Astrocyte of the cerebellum (primary cell): ENCODE measurements around the gene SLC1A4.
A peak's percentile ranks its signal among the peaks of the same experiment; 100 is the strongest.

Source experiments
- DNase-seq: peaks from one replicate; pipeline ENCODE4 v3.0.0-alpha.2; 2011; ENCODE audit warnings: low read depth
- H3K4me3 ChIP-seq: 2 replicates; pipeline ENCODE4 v1.5.1; 2011; ENCODE audit warnings: mild to moderate bottlenecking, low read depth, low read length, moderate library complexity
- in situ Hi-C: cut with HindIII; loops from 2 replicates; pipeline ENCODE4 v1.10.0; 2017; ENCODE audit warnings: low sequenced_read_pairs
- TF ChIP-seq, protein P1 (sequence below): IDR thresholded peaks from 2 replicates; pipeline ENCODE4 v1.5.1; 2012; ENCODE audit warnings: low read length, low read depth, moderate library complexity, mild to moderate bottlenecking; ENCODE audit errors: missing control alignments

The SLC1A4 gene

GRCh38 chr2:65054749-65055421 is 65.7 kb downstream of the SLC1A4 start:
- in situ Hi-C loops = no loop called here
- TF ChIP-seq, protein P1, sequence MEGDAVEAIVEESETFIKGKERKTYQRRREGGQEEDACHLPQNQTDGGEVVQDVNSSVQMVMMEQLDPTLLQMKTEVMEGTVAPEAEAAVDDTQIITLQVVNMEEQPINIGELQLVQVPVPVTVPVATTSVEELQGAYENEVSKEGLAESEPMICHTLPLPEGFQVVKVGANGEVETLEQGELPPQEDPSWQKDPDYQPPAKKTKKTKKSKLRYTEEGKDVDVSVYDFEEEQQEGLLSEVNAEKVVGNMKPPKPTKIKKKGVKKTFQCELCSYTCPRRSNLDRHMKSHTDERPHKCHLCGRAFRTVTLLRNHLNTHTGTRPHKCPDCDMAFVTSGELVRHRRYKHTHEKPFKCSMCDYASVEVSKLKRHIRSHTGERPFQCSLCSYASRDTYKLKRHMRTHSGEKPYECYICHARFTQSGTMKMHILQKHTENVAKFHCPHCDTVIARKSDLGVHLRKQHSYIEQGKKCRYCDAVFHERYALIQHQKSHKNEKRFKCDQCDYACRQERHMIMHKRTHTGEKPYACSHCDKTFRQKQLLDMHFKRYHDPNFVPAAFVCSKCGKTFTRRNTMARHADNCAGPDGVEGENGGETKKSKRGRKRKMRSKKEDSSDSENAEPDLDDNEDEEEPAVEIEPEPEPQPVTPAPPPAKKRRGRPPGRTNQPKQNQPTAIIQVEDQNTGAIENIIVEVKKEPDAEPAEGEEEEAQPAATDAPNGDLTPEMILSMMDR = no peak
- DNase-seq = no peak
- no peak overlapping the region for H3K4me3 ChIP-seq

- H3K4me3 ChIP-seq = peak overlapping the region; percentile 71
- in situ Hi-C loops = no loop called here
- no peak for DNase-seq
- TF ChIP-seq, protein P1 = no peak
Measured at GRCh38 chr2:65055422-65056214, 66.4 kb downstream of the SLC1A4 start.

GRCh38 chr2:65056215-65057053 is 67.2 kb downstream of the SLC1A4 start, which contains the start of gene CEP68:
CEP68 (plus strand) TSS chr2:65056416; CDS start chr2:65069445, 13,029 bp downstream.
- TF ChIP-seq, protein P1 = no peak
- peak; percentile 90 for DNase-seq
- H3K4me3 ChIP-seq = peak within 1 kb of the TSS; percentile 71
- in situ Hi-C loops = no loop called here

DNA sequence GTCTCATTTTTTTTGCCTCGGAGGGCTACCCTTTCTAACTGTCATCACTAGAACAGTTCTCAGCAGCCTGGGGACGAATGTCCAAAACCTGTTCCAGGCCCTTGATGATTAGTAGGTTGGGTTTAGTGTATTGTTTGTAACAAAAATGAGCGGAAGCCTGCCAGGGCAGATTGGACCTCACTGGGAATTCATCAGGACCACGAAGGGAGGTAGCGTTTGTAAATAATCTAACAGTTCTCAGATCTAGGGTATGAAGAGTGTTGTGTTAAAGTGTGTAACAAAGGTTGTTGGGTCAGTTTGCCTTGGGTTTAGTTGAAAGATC is 67.8 kb downstream of the SLC1A4 start:
- in situ Hi-C loops = no loop called here
- peak overlapping the region; percentile 71 for H3K4me3 ChIP-seq
- TF ChIP-seq, protein P1 = no peak
- no peak for DNase-seq

- DNase-seq = peak; percentile 41
- TF ChIP-seq, protein P1 = no peak
- in situ Hi-C loops = no loop called here
- H3K4me3 ChIP-seq = peak overlapping the region; percentile 71
Measured at GRCh38 chr2:65057391-65058052, 68.3 kb downstream of the SLC1A4 start.

- no peak overlapping the region for H3K4me3 ChIP-seq
- in situ Hi-C loops = no loop called here
- TF ChIP-seq, protein P1 = no peak
- no peak for DNase-seq
Measured at GRCh38 chr2:65059071-65059470, 69.9 kb downstream of the SLC1A4 start.
